GM19397 (cell line): ENCODE data around the gene C16orf54.
A peak's percentile ranks its signal among the peaks of the same experiment; 100 is the strongest.
"Not testable (repeated sequence)": the region's sequence is repeated elsewhere in the genome, so short reads cannot be mapped to it uniquely, and the experiment has no call there.

Source experiments
- ATAC-seq: cut with Tn5 transposase; IDR thresholded peaks from one replicate; pipeline ENCODE4 v1.9.1; 2021; ENCODE audit warnings: mild to moderate bottlenecking, moderate library complexity; ENCODE audit not compliant: unreplicated experiment

C16orf54 gene, protein sequence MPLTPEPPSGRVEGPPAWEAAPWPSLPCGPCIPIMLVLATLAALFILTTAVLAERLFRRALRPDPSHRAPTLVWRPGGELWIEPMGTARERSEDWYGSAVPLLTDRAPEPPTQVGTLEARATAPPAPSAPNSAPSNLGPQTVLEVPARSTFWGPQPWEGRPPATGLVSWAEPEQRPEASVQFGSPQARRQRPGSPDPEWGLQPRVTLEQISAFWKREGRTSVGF

DNA sequence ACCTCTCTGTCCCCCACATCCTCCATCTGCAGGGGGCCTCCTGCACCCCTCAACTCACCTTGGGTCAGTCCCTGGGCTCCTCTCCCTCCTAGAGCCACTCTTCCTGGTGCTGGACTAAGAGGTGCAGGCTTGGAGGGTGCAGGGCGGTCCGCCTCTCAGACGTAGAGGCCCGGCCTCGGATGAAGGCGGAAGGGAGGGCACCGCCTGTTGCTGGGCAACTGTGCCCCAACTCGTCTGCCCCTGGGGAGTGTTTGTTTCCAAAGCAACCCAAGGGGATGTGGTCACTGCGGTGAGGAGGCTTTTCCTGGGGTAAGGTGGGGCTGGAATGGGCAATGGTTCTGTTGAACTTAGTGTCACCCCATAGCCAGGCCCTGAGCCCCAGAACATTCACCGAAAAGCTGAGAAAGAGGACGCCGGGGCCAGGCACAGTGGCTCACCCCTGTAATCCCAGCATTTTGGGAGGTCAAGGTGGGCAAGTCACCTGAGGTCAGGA is at the start of gene C16orf54:
Gene C16orf54 (minus strand): TSS at position 138 of the 493 bp plus-strand sequence. CDS start 1,039 bp downstream, outside the sequence.
- ATAC-seq = peak; percentile 87

DNA sequence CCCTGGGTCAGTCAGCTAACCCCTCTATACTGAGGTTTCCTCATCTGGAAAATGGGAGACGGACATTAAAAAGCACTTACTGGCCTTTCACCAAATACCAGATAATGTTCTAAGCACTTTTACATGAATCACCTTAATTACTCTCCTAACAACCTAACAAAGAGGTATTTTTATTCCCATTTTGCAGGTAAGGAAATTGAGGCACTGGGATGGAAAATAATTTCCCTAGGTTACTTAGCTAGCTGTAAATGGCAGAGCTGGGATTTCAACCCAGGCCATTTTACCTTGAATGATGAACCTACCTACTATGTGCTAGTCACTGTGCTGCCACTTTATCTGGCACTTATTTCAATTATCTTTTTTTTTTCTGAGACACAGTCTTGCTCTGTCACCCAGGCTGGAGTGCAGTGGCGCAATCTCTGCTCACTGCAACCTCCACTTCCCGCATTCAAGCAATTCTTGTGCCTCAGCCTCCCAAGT is 48.5 kb upstream of the C16orf54 start:
- no peak for ATAC-seq

DNA sequence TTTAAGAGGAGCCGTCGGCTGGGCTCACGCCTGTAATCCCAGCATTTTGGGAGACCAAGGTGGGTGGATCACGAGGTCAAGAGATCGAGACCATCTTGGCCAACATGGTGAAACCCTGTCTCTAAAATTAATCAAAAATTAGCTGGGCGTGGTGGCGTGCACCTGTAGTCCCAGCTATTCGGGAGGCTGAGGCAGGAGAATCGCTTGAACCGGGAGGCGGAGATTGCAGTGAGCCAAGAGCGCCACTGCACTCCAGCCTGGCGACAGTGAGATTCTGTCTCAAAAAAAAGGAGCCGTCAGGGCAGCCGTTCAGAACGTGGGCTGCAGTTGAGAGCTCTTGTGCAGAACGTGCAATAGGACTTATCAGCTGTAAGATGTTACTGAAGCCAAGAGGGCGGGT is 47.4 kb upstream of the C16orf54 start:
- ATAC-seq = not testable (repeated sequence)

DNA sequence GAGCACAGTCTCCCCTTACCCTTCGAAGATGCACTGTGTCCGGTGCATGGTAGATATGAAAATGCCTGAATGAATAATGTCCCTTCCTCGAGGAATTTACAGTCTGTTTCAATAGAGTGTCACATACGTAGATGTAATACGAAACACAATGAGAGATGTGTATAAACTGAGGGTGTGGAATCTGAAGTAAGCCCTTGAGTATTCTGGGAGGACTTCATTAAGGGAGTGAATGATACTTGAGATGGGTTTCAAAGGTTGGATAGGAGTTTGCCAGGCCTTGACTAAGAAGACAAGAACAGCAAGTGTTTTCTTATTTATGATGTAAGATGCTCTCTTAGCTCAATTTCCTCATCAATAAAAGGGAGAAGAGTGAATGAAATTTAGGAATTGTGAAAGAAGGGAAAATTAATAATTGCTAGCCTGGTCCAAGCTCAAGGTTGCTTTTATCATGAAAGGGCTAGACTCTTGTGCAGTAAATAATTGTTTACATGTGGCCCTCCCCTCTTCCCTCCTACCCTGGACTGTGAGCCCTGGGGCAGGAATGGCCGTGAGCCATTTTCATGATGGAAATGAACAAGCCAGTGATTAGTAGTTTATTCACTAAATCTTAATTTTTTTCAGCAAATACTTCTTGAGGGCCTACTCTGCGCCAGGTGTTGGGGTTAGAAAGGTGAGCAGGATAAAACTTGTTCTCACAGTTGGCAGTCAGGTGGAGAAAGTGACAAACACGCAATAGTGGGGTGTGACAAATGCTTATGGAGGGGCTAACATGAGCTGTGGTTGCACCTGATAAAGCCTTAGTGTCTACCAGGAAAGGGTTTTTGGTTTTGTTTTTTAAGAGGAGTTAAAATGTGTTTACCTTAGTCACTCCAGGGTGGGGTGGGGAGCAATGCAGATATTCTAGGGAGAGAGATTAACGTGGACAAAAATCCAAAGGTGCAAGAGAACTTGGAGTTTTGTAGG is 46.3 kb upstream of the C16orf54 start:
- ATAC-seq = no peak

DNA sequence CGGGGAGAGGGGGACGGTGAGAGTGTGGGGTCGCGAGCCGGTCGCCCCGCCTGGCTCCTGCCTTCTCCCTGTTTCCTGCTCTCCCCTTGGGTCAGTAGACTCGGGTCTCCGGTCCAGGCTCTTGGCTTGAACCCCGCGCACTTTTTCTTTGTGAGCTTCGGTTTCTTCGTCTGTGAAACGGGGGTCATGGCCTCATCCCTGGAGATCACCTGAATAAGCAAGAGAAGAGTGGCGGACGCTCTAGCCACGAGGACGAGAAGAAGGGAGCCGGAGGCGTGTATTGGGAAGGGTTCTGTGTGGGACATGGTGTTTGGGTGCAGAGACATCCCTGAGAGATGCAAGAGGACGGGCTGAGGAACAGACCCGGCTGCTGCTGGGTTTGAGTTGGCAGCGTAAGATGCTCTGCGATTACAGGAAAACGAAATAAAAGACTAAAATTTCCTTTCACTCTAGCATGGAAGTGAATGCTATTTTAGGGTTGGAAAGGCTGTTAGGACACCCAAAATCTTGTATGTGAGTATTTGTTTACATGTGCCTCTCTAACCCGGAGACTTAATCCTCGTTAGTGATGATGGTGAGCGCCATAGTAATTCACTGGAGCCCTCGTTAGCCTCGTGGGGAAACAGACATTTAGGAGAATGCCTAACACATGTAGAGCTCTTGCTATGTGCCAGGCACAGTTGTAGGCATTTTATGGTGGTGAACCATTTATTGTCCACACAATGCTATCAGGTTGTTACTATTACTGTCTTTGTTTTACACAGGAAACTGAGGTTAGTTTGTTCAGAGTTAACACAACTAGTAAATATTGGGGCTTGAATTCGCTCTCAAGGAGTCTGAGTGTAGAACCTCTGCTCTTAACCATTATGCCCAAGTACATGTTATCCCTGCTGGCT is 45.4 kb upstream of the C16orf54 start:
- ATAC-seq = peak; percentile 6

DNA sequence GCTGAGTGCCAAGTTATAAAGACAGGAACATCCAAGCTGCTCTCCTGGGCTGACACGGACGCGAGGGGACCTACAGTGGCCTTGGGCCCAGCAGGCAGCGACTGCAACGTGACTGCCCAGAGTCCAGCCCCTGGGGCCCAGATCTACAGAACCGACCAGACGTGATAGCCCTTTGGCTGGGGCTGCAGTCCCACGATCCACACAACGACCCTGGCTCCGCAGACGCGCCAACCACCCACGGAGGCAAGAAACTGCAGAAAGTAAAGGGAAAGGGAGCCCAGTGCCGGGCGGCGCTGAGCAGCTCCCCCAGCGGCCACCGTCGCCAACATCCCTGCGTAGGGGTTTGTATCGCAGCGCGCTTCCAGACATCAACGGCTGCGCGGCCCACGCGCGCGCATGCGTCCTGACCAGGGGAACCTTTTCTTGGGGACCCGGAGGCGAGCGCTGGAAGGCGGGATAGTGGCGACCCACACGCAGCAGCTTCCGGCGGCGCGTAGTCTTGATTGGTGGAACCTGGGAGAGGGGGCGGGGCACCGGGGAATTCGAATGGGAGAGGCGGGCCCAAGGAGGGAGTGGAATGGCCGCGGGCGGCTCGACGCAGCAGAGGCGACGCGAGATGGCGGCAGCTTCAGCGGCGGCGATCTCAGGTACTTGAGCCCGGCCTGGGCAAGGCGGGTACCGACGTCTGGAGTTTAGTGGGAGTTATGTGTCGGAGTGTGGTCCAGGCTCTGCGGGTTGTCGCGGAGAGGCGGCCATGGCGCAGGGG is 44.6 kb upstream of the C16orf54 start, which contains the start of gene KIF22:
Gene KIF22 (plus strand): TSS at position 569 of the 766 bp plus-strand sequence. CDS start 9 bp downstream, at position 578.
- peak; percentile 91 for ATAC-seq

DNA sequence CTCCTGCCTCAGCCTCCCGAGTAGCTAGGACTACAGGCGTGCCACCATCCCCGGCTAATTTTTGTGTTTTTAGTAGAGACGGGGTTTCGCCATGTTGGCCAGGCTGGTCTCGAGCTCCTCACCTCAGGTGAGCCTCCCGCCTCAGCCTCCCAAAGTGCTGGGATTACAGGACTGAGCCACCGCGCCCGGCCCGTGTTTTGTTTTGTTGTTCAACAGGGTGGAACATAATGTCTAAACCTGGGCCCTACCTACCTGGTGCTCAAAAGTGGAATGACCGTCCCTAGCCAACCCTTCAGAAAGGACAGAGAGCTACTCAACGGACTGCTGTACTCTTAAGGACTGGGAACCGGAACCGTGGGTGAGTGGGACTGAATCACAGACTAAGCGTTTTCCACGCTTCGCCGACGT is 44.0 kb upstream of the C16orf54 start:
- ATAC-seq = no peak

DNA sequence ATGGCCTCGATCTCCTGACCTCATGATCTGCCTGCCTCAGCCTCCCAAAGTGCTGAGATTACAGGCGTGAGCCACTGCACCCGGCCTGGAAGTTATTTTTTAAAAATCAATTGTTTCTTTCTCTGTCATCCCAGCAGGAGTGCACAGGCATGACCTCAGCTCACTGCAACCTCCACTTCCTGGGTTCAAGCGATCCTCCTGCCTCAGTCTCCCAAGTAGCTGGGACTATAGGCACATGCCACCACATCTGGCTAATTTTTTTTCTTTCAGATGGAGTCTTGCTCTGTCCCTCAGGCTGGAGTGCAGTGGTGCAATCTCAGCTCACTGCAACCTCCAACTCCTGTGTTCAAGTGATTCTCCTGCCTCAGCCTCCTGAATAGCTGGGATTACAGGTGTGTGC is 41.4 kb upstream of the C16orf54 start:
- not testable (repeated sequence) for ATAC-seq

DNA sequence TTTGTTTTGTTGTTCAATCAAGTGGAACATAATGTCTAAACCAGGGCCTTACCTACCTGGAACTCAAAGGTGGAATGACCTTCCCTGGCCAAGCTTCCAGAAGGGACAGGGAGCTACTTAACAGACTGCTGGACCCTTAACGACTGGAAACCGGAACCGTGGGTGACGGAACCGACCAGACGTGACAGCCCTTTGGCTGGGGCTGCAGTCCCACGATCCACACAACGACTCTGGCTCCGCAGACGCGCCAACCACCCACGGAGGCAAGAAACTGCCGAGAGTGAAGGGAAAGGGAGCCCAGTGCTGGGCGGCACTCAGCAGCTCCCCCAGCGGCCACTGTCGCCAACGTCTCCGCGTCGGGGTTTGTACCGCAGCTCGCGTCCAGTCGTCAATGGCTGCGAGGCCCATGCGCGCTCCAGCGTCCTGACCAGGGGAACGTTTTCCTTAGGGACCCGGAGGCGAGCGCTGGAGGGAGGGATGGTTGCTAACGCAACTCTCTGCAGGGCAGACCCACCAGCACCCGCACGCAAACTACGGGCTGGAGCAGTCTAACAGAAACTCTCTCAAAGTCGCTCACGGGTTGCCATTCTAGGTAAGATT is 39.2 kb upstream of the C16orf54 start:
- ATAC-seq = no peak

DNA sequence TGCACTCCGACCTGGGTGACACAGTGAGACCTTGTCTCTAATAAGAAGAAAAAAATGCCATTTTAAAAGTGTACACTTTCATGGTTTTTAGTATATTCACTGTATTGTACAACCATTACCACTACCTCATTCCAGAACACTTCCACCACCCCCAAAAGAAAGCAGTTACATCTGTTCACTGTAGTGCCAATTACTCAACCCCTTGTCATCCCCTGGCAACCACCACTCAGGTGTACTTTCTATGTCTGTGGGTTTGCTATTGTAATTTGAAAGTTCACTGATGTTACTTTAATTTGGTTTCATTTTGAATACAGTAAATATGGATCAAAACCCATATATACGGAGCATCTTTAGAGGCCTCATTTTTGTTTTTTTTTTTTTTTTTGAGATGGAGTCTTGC is 38.4 kb upstream of the C16orf54 start:
- ATAC-seq = no peak

DNA sequence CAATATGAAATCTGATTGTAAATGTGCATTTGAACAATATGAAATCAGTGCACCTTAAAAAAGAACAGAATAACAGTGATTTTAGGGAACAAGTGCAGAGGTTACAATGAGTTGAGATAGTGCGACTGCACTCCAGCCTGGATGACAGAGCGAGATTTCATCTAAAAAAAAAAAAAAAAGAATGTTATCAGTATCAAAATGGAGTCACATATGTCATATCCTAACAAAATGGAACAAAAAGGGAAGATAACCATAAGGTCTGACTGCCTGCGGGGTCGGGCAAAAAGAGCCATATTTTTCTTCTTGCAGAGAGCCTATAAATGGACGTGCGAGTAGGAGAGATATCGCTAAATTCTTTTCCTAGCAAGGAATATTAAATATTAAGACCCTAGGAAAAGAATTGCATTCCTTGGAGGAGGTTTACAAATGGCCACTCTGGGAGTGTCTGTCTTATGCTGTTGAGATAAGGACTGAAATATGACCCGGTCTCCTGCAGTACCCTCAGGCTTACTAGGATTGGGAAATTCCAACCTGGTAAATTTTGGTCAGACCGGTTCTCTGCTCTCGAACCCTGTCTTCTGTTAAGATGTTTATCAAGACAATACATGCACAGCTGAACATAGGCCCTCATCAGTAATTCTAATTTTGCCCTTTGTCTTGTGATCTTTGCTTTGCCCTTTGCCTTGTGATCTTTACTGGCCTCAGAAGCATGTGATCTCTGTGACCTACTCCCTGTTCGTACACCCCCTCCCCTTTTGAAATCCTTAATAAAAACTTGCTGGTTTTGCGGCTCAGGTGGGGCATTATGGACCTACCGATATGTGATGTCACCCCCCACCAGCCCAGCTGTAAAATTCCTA is 37.5 kb upstream of the C16orf54 start:
- ATAC-seq = not testable (repeated sequence)

DNA sequence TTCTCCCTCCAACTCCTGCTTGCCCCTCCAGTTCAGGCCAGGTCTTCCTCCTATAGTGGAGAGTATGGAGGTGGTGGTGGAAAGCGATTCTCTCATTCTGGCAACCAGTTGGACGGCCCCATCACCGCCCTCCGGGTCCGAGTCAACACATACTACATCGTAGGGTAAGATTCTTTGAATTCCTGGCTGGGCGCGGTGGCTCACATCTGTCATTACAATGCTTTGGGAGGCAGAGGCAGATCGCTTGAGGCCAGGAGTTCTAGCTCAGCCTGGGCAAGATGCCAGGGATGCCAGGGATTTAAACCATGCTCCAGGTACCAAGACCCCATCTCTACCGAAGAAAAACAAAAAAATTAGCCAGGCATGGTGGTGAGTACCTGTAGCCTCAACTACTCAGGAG is 33.7 kb upstream of the C16orf54 start:
- no peak for ATAC-seq

DNA sequence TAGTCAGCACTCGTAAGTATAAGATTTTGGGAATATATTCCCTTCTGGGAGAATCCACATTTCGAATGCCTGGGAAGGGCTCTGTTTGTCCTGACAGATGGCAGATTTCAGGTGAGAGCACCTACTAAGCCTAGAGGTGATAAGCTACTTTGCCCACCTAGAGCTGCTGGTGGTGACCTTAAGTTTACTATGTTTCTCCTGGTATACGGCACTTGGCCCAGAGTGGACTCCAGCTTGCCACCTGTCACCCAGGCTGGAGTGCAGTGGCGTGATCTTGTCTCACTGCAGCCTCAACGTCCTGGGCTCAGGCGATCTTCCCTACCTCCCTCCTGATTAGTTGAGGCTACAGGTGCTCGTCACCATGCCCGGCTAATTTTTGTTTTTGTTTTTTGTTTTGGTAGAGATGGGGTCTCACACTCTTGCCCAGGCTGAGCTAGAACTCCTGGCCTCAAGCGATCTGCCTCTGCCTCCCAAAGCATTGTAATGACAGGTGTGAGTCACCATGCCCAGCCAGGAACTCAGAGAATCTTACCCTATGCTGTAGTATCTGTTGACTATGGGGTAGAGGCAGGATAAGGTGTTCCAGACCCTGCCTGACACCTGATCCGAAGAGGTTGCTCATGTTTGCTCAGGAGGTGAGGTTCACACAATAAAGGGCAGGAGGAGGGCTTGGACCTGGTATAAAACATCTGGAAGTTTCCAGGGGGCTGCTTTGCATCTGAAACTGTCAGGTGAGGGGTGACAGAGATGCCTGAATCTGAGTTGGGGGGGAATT is 32.0 kb upstream of the C16orf54 start, which contains the start of gene ZG16:
Gene ZG16 (plus strand): TSS at position 681 of the 775 bp plus-strand sequence. CDS start 1,011 bp downstream, outside the sequence.
- ATAC-seq = no peak

DNA sequence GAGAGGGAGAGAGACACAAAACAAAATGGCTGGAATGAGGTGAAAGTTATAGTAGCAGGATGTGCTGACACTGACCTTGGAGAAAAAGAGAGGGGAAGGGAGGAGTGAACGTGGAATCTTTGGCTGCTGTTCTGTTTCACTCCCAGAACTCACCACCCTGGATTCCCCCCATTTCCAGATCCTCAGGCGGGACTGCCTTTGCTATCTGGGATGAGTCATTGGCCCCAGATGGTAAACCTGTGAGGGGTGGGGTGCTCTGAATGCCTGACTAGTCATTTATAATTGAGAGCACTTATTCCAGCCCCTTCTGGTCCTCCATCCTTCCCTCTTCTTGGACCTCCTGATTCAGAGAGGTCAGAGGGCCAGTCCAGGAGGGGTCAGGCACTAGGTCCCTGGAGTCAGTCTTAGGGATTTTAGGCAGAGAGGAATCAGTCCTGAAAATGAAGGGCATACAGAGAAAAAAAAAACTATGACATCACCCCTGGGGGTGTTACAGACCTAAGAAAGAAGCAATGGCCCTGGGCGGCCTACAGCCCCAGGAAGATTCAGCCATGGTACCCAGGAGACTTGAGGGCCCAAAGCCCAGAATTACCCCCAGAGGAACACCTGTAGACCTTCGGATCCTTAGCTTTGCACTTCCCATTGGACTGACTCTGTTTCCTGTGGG is 30.1 kb upstream of the C16orf54 start:
- no peak for ATAC-seq

DNA sequence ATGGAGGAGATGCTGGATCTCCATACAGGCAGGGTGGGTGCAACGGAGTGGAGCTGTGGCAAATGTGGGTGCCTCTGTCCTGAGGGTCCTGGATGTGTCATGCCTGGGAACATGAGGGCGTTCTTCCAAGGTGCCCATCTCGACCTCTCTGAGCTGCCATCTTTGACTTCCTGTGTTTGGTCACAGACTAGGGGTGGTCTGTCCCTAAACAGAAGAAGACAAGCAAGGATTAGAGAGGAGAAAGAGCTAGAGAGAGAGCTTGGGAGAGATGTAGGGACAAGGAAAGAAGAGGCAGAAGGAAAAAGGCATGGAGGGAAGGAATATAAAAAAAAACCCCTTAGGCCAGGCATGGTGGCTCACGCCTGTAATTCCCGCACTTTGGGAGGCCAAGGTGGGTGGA is 28.9 kb upstream of the C16orf54 start:
- no peak for ATAC-seq

DNA sequence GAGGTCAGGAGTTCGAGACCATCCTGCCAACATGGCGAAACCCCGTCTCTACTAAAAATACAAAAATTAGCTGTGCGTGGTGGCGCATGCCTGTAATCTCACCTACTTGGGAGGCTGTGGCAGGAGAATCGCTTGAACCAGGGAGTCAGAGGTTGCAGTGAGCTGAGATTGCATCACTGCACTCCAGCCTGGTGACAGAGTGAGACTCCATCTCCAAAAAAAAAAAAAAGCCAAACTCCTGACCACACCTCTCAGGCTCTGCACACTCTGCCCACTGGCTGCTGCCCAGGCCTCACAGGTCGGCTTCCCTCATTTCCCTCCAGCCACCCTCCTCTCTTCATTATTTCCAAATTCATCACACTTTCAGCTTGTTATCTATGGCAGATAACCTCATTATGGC is 26.5 kb upstream of the C16orf54 start:
- not testable (repeated sequence) for ATAC-seq
